SKM-1 (cell line): ENCODE data around the gene TAF11.
"Not testable (repeated sequence)": the region's sequence is repeated elsewhere in the genome, so short reads cannot be mapped to it uniquely, and the experiment has no call there.

Experiments
- DNase-seq: peaks from one replicate; lab custom pipeline; 2025; ENCODE audit not compliant: unreplicated experiment; lab: John Stamatoyannopoulos, UW

The TAF11 gene

GRCh38 chr6:34867484-34867883, 20.4 kb downstream of the TAF11 start:
- DNase-seq: no peak

DNA sequence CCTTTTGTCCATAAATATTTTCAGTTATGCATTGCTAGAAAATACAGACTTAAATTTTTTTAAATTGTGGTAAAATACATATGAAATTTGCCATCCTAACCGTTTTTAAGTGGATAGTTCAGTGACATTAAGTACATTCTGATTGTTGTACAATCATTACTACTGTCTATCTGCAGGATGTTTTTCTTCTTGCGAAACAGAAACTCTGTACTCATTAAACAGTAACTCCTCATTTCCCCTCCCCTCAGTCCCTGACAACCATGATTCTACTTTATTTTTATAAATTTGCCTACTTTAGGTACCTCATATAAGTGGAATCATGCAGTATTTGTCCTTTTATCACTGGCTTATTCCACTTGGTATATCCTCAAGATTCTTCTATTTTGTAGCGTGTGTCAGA, 21.3 kb downstream of the TAF11 start:
- DNase-seq: no peak

DNA sequence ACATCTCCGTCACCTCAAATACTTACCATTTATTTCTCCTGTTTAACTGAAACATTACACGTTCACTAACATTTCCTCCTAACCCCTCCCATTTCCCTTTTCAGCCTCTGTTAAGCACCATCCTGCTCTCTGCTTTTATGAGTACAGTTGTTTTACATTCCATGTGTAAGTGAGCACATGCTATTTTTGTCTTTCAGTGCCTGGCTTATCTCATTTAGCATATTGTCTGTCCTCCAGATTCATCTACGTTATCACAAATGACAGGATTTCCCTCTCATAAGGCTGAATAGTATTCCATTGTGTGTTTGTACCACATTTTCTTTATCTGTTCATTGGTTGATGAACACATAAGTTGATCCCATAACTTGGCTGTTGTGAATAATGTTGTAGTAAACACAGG, 22.7 kb downstream of the TAF11 start:
- no peak for DNase-seq

- no peak for DNase-seq
Observed at GRCh38 chr6:34864007-34864406, 23.8 kb downstream of the TAF11 start.

GRCh38 chr6:34860776-34861175, 27.1 kb downstream of the TAF11 start:
- no peak for DNase-seq

DNA sequence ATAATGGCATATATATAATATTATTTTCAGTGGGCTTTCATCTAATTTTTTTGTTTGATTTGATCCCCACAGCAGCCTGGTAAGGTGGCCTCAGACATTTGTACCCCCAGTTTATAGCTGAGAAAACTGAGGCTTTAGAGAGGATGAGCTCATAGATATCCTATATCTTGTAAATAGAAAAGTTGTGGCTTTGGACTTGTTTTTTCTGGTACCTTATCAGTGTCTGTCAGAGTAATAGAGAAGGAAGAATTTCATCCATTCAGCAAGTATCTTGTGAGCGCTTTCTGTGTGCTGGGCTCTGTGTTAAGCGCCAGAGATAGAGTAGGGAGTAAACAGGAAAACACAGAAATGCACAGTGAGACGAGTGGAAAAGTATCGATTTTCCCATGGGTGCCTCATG, 27.9 kb downstream of the TAF11 start:
- DNase-seq: no peak

GRCh38 chr6:34858681-34859080, 29.2 kb downstream of the TAF11 start:
- no peak for DNase-seq

- no peak for DNase-seq
Observed at GRCh38 chr6:34855463-34855862, 32.4 kb downstream of the TAF11 start.

- no peak for DNase-seq
Observed at GRCh38 chr6:34852406-34853085, 35.3 kb downstream of the TAF11 start.

DNA sequence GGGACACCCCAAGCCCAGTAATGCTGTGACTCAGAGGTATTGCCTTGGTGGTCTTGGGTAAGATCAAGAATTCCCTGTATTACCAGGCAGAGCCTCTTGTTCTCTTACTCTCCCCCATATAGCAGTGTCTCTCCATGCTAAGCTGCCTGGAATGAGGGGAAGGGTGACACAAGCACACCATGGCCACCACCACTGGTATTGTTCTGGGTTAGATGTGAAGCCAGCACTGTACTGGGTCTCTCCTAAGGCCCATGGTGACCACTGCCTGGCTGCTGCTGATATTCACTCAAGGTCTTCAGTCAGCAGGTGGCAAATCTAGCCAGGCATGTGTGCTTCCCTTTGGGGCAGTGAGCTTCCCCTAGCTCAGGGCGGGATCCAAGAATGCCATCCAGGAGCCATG, 36.5 kb downstream of the TAF11 start:
- DNase-seq: no peak

DNA sequence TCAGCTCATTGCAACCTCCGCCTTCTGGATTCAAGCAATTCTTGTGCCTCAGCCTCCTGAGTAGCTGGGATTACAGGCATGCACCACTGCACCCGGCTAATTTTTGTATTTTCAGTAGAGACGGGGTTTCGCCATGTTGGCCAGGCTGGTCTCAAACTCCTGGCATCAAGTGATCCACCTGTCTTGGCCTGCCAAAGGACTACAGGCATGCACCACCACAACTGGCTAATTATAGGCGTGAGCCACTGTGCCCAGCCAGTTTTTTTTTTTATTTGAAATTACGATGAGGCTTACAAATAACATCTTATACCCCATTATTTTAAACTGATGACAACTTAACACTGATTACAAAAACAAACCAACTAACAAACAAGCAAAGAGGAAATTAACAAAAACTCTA, 38.8 kb downstream of the TAF11 start:
- DNase-seq: not testable (repeated sequence)

DNA sequence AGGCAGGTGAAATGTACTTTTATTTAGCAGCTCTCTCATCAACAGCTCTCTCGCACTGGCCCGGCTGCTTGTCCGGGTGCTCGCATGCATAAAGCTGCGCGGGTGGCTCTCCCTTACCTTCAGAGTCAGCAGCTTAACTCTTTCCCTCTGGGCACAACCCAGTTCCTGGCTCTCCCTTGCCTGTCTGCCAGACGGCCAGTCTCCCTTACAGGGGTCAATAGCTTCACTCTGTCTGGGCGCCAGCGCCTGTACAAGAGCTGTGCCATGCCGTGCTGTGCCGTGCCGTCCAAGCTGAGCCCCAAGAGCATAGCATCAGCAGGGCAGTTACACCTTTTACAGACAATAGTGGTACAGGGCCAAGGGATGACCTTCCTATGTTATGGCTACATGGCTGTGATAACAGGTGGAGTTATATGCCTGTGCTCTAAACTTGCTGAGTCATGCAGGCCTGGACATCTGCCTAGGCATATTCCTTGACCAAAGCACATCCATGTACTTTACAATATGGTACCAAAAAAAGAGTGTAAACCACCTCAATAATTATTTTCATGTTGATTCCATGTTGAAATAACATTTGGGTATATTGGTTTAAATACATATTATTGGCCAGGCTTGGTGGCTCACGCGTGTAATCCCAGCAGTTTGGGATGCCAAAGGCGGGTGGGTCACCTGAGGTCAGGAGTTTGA, 48.0 kb downstream of the TAF11 start:
- DNase-seq: no peak

GRCh38 chr6:34837528-34837927, 50.3 kb downstream of the TAF11 start:
- no peak for DNase-seq

DNA sequence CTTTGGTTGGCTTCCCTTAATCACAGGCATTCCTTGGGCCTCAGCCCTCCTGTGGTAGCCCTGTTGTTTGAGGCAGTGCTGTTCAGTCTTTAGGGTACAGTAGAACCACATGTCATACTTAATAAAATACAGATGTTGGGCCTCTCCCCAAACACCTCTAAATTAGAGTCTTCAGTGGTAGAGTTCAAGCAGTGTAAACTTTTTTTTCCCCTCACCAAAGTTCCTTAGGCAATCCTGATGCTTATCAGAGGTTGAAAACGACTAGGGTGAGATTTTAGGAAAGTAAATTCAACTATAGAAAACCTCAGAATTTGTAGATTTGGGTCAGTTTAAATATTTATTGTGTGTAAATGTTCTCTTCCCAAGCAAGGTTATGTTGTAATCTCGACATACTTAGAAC, 51.4 kb downstream of the TAF11 start:
- no peak for DNase-seq

DNA sequence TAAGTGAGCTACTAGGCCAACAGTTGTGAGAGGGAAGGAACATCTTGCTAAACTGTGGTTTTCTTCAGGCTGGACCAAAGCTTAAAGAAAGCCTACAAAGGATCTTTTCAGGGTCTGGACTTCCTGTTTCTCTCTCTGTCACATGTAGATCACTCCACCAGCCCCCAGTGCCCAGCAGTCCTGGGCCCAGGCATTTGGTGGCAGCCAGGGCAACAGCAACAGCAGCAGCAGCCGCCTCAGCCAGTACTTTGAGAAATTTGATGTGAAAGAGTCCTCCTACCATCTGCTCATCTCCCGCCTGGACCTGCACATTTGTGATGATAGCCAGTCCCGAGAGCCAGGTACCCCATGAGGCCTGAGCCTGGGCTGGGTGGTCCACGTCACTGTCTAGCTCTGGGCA, 51.8 kb downstream of the TAF11 start:
- no peak for DNase-seq

GRCh38 chr6:34834789-34835518, 52.9 kb downstream of the TAF11 start:
- peak; percentile 21 for DNase-seq

GRCh38 chr6:34832942-34833341, 54.9 kb downstream of the TAF11 start:
- DNase-seq: no peak

GRCh38 chr6:34829137-34829536, 58.7 kb downstream of the TAF11 start:
- DNase-seq: no peak
